ENCODE data around the gene CHORDC1.
"Not testable (repeated sequence)": the region's sequence is repeated elsewhere in the genome, so short reads cannot be mapped to it uniquely, and the experiment has no call there.

The CHORDC1 gene

GRCh38 chr11:90192869-90193582 lies 29.8 kb downstream of the CHORDC1 start:
- Mint-ChIP-seq H3K27ac (no peak overlapping the region), H3K4me1 (ENCODE audit: low read depth) (no peaks in the 10 kb centered on the region), H3K4me3 (no peak overlapping the region), H3K36me3 (peaks cover 4% of the 10 kb centered on the region), H3K9me3 (ENCODE audit: low read depth) (no peaks in the 10 kb centered on the region), H3K27me3 (no peaks in the 10 kb centered on the region)

GRCh38 chr11:90189011-90189410 lies 33.8 kb downstream of the CHORDC1 start:
- Mint-ChIP-seq H3K9me3 (ENCODE audit: low read depth) (no peaks in the 10 kb centered on the region), H3K4me1 (ENCODE audit: low read depth) (no peaks in the 10 kb centered on the region), H3K27ac (no peak overlapping the region), H3K27me3 (no peaks in the 10 kb centered on the region), H3K4me3 (no peak overlapping the region), H3K36me3 (peaks cover 2% of the 10 kb centered on the region)

- no peaks in the 10 kb centered on the region for H3K27me3 Mint-ChIP-seq
- H3K27ac Mint-ChIP-seq = no peak overlapping the region
- no peaks in the 10 kb centered on the region for H3K9me3 Mint-ChIP-seq (ENCODE audit: low read depth)
- H3K4me1 Mint-ChIP-seq (ENCODE audit: low read depth) = no peaks in the 10 kb centered on the region
- H3K4me3 Mint-ChIP-seq = no peak overlapping the region
- peaks cover 2% of the 10 kb centered on the region for H3K36me3 Mint-ChIP-seq
Observed at GRCh38 chr11:90187839-90188238, 35.0 kb downstream of the CHORDC1 start.

GRCh38 chr11:90179923-90180322 lies 42.9 kb downstream of the CHORDC1 start:
- no peak overlapping the region for H3K4me3 Mint-ChIP-seq

GRCh38 chr11:90178751-90179150 lies 44.1 kb downstream of the CHORDC1 start:
- no peaks in the 10 kb centered on the region for H3K36me3 Mint-ChIP-seq

More at GRCh38 chr11:90179923-90180322, 42.9 kb downstream of the CHORDC1 start:
- no peaks in the 10 kb centered on the region for H3K36me3 Mint-ChIP-seq
- H3K4me1 Mint-ChIP-seq (ENCODE audit: low read depth) = no peaks in the 10 kb centered on the region
- H3K27ac Mint-ChIP-seq = no peak overlapping the region
- H3K9me3 Mint-ChIP-seq (ENCODE audit: low read depth) = no peaks in the 10 kb centered on the region
- peaks cover 11% of the 10 kb centered on the region for H3K27me3 Mint-ChIP-seq

GRCh38 chr11:90176069-90176468 lies 46.8 kb downstream of the CHORDC1 start:
- no peaks in the 10 kb centered on the region for H3K9me3 Mint-ChIP-seq (ENCODE audit: low read depth)

More at GRCh38 chr11:90178751-90179150, 44.1 kb downstream of the CHORDC1 start:
- Mint-ChIP-seq H3K27me3 (peaks cover 11% of the 10 kb centered on the region), H3K9me3 (ENCODE audit: low read depth) (no peaks in the 10 kb centered on the region), H3K4me3 (no peak overlapping the region), H3K4me1 (ENCODE audit: low read depth) (no peaks in the 10 kb centered on the region), H3K27ac (no peak overlapping the region)

GRCh38 chr11:90171359-90171758 lies 51.5 kb downstream of the CHORDC1 start:
- H3K36me3 Mint-ChIP-seq = no peaks in the 10 kb centered on the region
- no peak overlapping the region for H3K4me3 Mint-ChIP-seq
- no peak overlapping the region for H3K27ac Mint-ChIP-seq
- peaks cover 5% of the 10 kb centered on the region for H3K27me3 Mint-ChIP-seq
- no peaks in the 10 kb centered on the region for H3K4me1 Mint-ChIP-seq (ENCODE audit: low read depth)
- H3K9me3 Mint-ChIP-seq (ENCODE audit: low read depth) = no peaks in the 10 kb centered on the region

More at GRCh38 chr11:90176069-90176468, 46.8 kb downstream of the CHORDC1 start:
- H3K27ac Mint-ChIP-seq = no peak overlapping the region
- H3K27me3 Mint-ChIP-seq = peaks cover 15% of the 10 kb centered on the region
- H3K4me1 Mint-ChIP-seq (ENCODE audit: low read depth) = no peaks in the 10 kb centered on the region
- no peak overlapping the region for H3K4me3 Mint-ChIP-seq
- H3K36me3 Mint-ChIP-seq = no peaks in the 10 kb centered on the region

- Mint-ChIP-seq H3K9me3 (ENCODE audit: low read depth) (no peaks in the 10 kb centered on the region), H3K4me3 (no peak overlapping the region), H3K4me1 (ENCODE audit: low read depth) (no peaks in the 10 kb centered on the region), H3K36me3 (no peaks in the 10 kb centered on the region), H3K27ac (no peak overlapping the region), H3K27me3 (peaks cover 7% of the 10 kb centered on the region)
Observed at GRCh38 chr11:90168571-90168970, 54.3 kb downstream of the CHORDC1 start.

- not testable (repeated sequence) for H3K27ac Mint-ChIP-seq; H3K36me3 Mint-ChIP-seq; H3K27me3 Mint-ChIP-seq; H3K4me1 Mint-ChIP-seq (ENCODE audit: low read depth); H3K4me3 Mint-ChIP-seq; H3K9me3 Mint-ChIP-seq (ENCODE audit: low read depth)
Observed at GRCh38 chr11:90167704-90168103, 55.1 kb downstream of the CHORDC1 start.

- not testable (repeated sequence) for H3K9me3 Mint-ChIP-seq (ENCODE audit: low read depth); H3K4me1 Mint-ChIP-seq (ENCODE audit: low read depth); H3K4me3 Mint-ChIP-seq
Observed at GRCh38 chr11:90166982-90167573, 55.8 kb downstream of the CHORDC1 start.

More at GRCh38 chr11:90166982-90167573, 55.8 kb downstream of the CHORDC1 start:
- H3K27ac Mint-ChIP-seq, H3K27me3 Mint-ChIP-seq, H3K36me3 Mint-ChIP-seq: not testable (repeated sequence)

Measured in activated naive CD8-positive, alpha-beta T cell (primary cell).